GM18505 (cell line): ENCODE results near the gene PICALM.

Source experiments
- ATAC-seq: cut with Tn5 transposase; IDR thresholded peaks from one replicate; pipeline ENCODE4 v1.9.1; 2021; ENCODE audit not compliant: unreplicated experiment
- POLR2A ChIP-seq: IDR thresholded peaks from 4 replicates; pipeline ENCODE4 v1.6.1; 2011; ENCODE audit warnings: borderline replicate concordance; ENCODE audit not compliant: insufficient read depth, insufficient read length; ENCODE audit errors: extremely low read depth

The PICALM gene

GRCh38 chr11:86067851-86068137, 1.1 kb downstream of the PICALM start:
- no peak for TF ChIP-seq POLR2A
- no peak for ATAC-seq

- TF ChIP-seq POLR2A, result no peak
- no peak for ATAC-seq
Measured at GRCh38 chr11:86067009-86067850, 1.7 kb downstream of the PICALM start.

GRCh38 chr11:86066657-86067008, 2.3 kb downstream of the PICALM start:
- no peak for TF ChIP-seq POLR2A
- no peak for ATAC-seq

GRCh38 chr11:86066033-86066432, 2.9 kb downstream of the PICALM start:
- no peak for ATAC-seq
- no peak for TF ChIP-seq POLR2A

- TF ChIP-seq POLR2A, result no peak
- no peak for ATAC-seq
Measured at GRCh38 chr11:86064220-86064803, 4.6 kb downstream of the PICALM start.

GRCh38 chr11:86063536-86063935, 5.3 kb downstream of the PICALM start:
- no peak for ATAC-seq

GRCh38 chr11:86062719-86063118, 6.2 kb downstream of the PICALM start:
- ATAC-seq, result no peak
- TF ChIP-seq POLR2A, result no peak

More at GRCh38 chr11:86063536-86063935, 5.3 kb downstream of the PICALM start:
- no peak for TF ChIP-seq POLR2A

- no peak for TF ChIP-seq POLR2A
- no peak for ATAC-seq
Measured at GRCh38 chr11:86061483-86062205, 7.2 kb downstream of the PICALM start.

- no peak for ATAC-seq
Measured at GRCh38 chr11:86060544-86060943, 8.3 kb downstream of the PICALM start.

GRCh38 chr11:86058360-86058759, 10.5 kb downstream of the PICALM start:
- TF ChIP-seq POLR2A, result no peak
- ATAC-seq, result no peak

More at GRCh38 chr11:86060544-86060943, 8.3 kb downstream of the PICALM start:
- no peak for TF ChIP-seq POLR2A

- no peak for TF ChIP-seq POLR2A
- ATAC-seq, result no peak
Measured at GRCh38 chr11:86056351-86056854, 12.5 kb downstream of the PICALM start.

- no peak for ATAC-seq
- no peak for TF ChIP-seq POLR2A
Measured at GRCh38 chr11:86052693-86053641, 15.9 kb downstream of the PICALM start.
